BJ (cell line): ENCODE results near the gene OR2B6. TPM values are rescaled to one million over a fixed set of nuclear protein-coding genes. Genes with fewer than 3 reads are reported as not detected.

Source experiments
- CTCF ChIA-PET: fragments of 350-600 bp; formaldehyde crosslinking; extraction: SDS; loops from one replicate; lab custom pipeline; 2021; ENCODE audit warnings: antibody characterized with exemption, inconsistent platforms; lab: Yijun Ruan, JAX
- POLR2A ChIA-PET: fragments of 300-600 bp; sonication (Branson Sonifier 250); formaldehyde crosslinking; extraction: SDS; loops from one replicate; lab custom pipeline; 2021; ENCODE audit warnings: antibody characterized with exemption; lab: Charles Lee
- DNase-seq: peaks from one replicate; pipeline ENCODE4 v3.0.0-alpha.2; 2011; ENCODE audit warnings: low read depth
- H3K27me3 ChIP-seq: 2 replicates; pipeline ENCODE4 v1.6.0; 2011; ENCODE audit warnings: low read length; ENCODE audit not compliant: control insufficient read depth, insufficient read depth
- H3K36me3 ChIP-seq: 2 replicates; pipeline ENCODE4 v1.5.1; 2011; ENCODE audit warnings: low read length; ENCODE audit not compliant: control insufficient read depth, insufficient read depth
- H3K4me3 ChIP-seq: 2 replicates; pipeline ENCODE4 v1.5.1; 2011; ENCODE audit warnings: low read depth, mild to moderate bottlenecking, control low read depth, low read length
- polyA plus RNA-seq: library from polyadenylated mRNA; depleted of rRNA; stranded (reverse); fragments of >200 nt; gene quantifications from 2 replicates; pipeline ENCODE4 v1.2.3, GENCODE V29; 2011
- TF ChIP-seq, protein P1 (sequence below): IDR thresholded peaks from 2 replicates; pipeline ENCODE4 v1.5.1; 2011; ENCODE audit warnings: low read depth, mild to moderate bottlenecking, control low read depth, inconsistent platforms, low read length, moderate library complexity; ENCODE audit not compliant: insufficient read depth

Gene OR2B6
- polyA plus RNA-seq, 1 experiment = 0.09 TPM

DNA sequence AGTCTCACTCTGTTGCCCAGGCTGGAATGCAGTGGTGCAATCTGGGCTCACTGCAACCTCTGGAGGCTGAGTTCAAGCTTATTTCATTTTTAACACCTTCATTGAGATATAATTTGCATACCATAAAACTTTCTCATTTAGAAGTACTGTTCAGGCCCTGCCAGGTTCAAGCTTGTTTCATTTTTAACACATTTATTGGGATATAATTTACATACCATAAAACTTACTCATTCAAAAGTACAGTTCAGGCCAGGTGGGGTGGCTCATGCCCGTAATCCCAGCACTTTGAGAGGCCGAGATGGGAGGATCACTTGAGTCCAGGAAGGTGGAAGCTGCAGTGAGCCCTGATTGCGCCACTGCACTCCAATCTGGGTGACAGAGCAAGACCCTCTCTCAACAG is 5.5 kb downstream of the OR2B6 start:
- DNase-seq = no peak
- no peaks in the 10 kb centered on the region for H3K27me3 ChIP-seq
- POLR2A ChIA-PET = no interaction called here
- TF ChIP-seq, protein P1, sequence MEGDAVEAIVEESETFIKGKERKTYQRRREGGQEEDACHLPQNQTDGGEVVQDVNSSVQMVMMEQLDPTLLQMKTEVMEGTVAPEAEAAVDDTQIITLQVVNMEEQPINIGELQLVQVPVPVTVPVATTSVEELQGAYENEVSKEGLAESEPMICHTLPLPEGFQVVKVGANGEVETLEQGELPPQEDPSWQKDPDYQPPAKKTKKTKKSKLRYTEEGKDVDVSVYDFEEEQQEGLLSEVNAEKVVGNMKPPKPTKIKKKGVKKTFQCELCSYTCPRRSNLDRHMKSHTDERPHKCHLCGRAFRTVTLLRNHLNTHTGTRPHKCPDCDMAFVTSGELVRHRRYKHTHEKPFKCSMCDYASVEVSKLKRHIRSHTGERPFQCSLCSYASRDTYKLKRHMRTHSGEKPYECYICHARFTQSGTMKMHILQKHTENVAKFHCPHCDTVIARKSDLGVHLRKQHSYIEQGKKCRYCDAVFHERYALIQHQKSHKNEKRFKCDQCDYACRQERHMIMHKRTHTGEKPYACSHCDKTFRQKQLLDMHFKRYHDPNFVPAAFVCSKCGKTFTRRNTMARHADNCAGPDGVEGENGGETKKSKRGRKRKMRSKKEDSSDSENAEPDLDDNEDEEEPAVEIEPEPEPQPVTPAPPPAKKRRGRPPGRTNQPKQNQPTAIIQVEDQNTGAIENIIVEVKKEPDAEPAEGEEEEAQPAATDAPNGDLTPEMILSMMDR = no peak
- H3K4me3 ChIP-seq = no peak overlapping the region
- CTCF ChIA-PET = no interaction called here
- H3K36me3 ChIP-seq = no peaks in the 10 kb centered on the region

DNA sequence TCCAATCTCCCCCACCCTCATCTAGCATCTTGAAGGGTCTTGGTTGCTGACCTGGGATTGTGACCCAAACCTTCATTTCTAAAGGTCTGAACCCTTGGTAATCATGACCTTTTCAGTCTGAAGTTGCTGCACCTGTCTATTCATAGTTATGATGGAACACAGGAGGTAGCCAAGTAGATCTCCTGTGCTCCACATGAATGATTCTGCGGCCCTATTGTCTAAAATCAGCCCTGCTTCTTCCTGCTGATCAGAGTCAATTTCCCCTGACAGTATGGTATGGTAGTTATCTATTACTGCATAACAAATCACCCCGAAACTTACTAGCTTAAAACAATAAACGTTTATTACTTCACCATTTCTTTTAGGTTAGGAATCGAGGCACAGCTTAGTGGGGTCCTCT is 9.0 kb downstream of the OR2B6 start:
- POLR2A ChIA-PET = no interaction called here
- Histone ChIP-seq H3K36me3 (no peaks in the 10 kb centered on the region), H3K4me3 (no peak overlapping the region), H3K27me3 (no peaks in the 10 kb centered on the region)
- TF ChIP-seq, protein P1 = no peak
- no peak for DNase-seq
- CTCF ChIA-PET = no interaction called here

DNA sequence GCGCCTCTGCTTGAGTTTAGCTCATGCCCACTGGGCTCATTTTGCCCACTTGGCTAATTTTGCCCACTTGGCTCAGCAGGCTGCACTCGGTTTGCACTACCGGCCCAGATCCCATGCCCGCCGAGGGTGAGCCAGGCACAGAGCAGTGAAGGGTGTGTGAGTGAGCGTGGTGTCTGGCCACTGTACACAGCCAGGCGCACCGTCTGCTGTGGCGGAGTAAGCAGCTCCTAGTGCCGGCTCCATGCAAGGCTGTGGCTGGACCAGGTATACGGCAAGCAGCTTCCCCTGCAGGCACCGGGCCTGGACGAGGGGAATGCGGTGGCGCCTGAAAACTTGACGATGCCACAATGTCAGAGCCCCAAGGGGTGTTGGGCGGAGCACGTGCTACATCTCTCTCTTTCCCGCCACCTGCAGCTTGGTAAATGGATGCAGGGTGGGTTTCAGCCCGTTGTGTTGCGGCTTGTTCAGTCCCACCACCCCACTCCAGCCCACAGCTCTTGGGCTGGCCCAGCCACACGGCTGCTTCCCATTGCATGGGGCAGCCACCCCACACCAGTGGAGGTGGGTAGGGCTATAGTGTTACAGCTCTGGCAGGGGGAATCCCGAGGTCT is 9.9 kb downstream of the OR2B6 start:
- CTCF ChIA-PET = no interaction called here
- DNase-seq = no peak
- TF ChIP-seq, protein P1 = no peak
- Histone ChIP-seq H3K36me3 (no peaks in the 10 kb centered on the region), H3K4me3 (no peak overlapping the region), H3K27me3 (no peaks in the 10 kb centered on the region)
- POLR2A ChIA-PET = no interaction called here

DNA sequence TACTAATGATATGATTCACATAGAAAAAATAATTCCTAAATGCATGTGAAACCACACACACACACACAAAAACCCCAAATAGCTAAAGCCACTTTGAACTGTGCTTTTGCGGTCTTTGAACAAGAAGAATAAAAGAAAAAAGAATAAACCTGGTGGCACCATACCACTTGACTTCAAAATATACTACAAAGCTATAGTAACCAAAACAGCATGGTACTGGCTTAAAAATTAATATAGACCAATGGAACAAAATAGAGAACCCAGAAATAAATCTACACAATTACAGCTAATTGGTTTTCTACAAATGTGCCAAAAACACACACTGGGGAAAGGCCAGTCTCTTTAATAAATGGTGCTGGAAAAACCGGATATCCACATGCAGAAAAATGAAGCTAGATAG is 13.4 kb downstream of the OR2B6 start:
- Histone ChIP-seq H3K4me3 (no peak overlapping the region), H3K36me3 (no peaks in the 10 kb centered on the region), H3K27me3 (no peaks in the 10 kb centered on the region)
- TF ChIP-seq, protein P1 = no peak
- CTCF ChIA-PET = no interaction called here
- POLR2A ChIA-PET = no interaction called here
- no peak for DNase-seq

DNA sequence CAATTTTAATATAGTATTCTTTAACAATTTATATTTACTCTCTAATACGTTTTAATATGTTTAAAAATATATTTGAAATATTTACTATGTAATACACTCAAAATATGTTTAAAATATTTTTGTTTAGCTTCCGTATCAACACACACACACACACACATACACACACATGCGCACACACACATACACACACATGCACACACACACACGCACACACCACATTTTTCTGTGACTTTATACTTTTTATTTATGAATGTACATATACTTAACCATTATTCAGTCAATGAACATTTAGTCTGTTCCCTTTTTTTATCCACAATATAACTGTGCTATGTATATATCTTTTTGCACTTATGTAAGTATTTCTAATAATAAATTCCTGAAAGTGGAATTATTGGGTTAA is 15.7 kb downstream of the OR2B6 start:
- ChIA-PET POLR2A (no interaction called here), CTCF (no interaction called here)
- Histone ChIP-seq H3K4me3 (no peak overlapping the region), H3K36me3 (no peaks in the 10 kb centered on the region), H3K27me3 (no peaks in the 10 kb centered on the region)
- TF ChIP-seq, protein P1 = no peak
- DNase-seq = no peak
